Measurements from ENCODE around the gene CTSZ. TPM values are rescaled to one million over a fixed set of nuclear protein-coding genes. Genes with fewer than 3 reads are reported as not detected.
A peak's percentile ranks its signal among the peaks of the same experiment; 100 is the strongest.
"Not testable (repeated sequence)": the region's sequence is repeated elsewhere in the genome, so short reads cannot be mapped to it uniquely, and the experiment has no call there.

Gene CTSZ
- total and polyA plus RNA-seq, 2 experiments from 2014 or later = 13.5 to 391 TPM

DNA sequence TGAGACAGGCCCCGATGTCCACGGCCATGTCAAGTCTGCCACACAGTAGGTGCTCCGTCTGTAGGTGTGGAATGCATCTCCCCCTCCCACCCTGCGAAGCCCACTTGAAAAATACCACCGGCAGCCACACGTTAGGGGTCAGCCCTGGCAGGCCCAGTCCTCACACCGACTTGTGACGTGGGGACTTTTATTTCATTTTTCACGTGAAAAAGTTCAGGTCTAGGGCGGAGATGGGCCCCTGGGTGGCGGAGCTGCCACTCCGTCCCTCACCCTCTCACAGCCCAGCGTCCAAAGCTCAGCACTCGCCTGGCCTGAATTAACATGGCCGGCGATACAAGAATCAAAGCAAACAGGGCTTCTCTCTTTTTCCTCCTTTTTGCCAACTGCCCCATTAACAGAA lies 8.4 kb upstream of the CTSZ start:
- Histone ChIP-seq H4K20me1 (ENCODE audit: insufficient read depth) (no peaks in the 10 kb centered on the region), H3K79me2 (ENCODE audit: insufficient read depth) (0 out of 2 replicates have a peak, but pooled peaks cover 4% of the 10 kb centered on the region), H3K4me1 (ENCODE audit: insufficient read depth) (peaks cover 31% of the 10 kb centered on the region), H3K27me3 (replicated peaks; ENCODE audit: insufficient read depth) (no peaks in the 10 kb centered on the region), H3F3A (ENCODE audit: insufficient read depth) (peaks cover 19% of the 10 kb centered on the region), H3K9me3 (ENCODE audit: low read depth) (no peaks in the 10 kb centered on the region), H2AFZ (no peak overlapping the region), H3K4me2 (ENCODE audit: unreplicated experiment) (no peak overlapping the region), H3K27ac (no peak overlapping the region), H3K9ac (no peak overlapping the region), H3K4me3 (no peak overlapping the region), H3K36me3 (ENCODE audit: low read depth) (no peaks in the 10 kb centered on the region), H3K9me2 (ENCODE audit: insufficient read depth) (no peaks in the 10 kb centered on the region)
- in situ Hi-C loops (cut with MboI) = loop anchor here (25.0 kb wide), 1 partner anchor 778 kb away; the partner anchor contains the start of gene ANKRD60
- WGBS, 2 experiments (ENCODE audit: low coverage in 1 of 2, low lambda C conversion rate in 2 of 2, missing lambda C conversion rate in 2 of 2) = 87 to 89% methylated on average over 16 of the region's 16 CpGs
- DNase-seq = no peak
- TF ChIP-seq EZH2 (IDR thresholded peaks at IDR 0.05; ENCODE audit: insufficient read depth, poor library complexity, severe bottlenecking) (no peak), EZH2phosphoT487 (IDR thresholded peaks at IDR 0.05; ENCODE audit: insufficient read depth, low read depth) (no peak)

DNA sequence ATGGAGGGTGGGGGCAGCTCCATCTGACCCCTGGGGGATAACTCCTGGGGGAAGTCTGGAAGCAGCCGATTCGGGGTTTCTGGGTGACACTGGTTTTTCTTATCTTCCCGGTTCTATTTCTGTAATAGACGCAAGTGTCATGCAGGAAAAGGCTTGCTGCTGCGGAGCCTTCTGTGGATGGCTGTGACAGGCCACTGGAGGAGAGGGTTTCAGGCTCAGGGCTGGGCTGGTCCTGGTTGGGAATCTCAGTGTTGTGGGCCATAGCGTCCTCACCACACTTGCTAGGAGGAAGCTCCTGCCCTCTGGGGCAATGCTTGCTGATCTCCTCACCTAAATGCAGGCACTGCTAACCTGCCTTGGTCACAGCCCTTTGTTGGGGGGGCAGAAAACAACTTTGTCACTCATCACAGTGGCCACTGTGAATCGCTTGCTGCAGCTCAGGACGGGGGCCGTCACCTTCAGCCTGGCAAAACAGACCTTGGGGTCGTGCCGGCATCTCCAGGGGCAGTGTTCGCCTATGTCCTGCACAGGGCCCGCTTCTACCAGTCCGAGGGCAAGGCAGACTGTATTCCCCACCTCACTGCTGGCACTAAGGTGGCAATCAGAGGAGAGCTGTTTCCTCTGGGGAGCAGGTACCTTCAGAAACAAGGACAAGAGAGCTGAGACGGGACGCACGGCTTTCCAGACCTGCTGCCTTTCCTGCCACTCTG lies 7.8 kb upstream of the CTSZ start:
- H3F3A ChIP-seq (ENCODE audit: insufficient read depth) = peaks cover 19% of the 10 kb centered on the region
- H3K36me3 ChIP-seq (ENCODE audit: low read depth) = no peaks in the 10 kb centered on the region
- TF ChIP-seq EZH2phosphoT487 (IDR thresholded peaks at IDR 0.05; ENCODE audit: insufficient read depth, low read depth) = no peak
- TF ChIP-seq EZH2 (IDR thresholded peaks at IDR 0.05; ENCODE audit: insufficient read depth, poor library complexity, severe bottlenecking) = no peak
- no peaks in the 10 kb centered on the region for H3K9me2 ChIP-seq (ENCODE audit: insufficient read depth)
- WGBS, 2 experiments (ENCODE audit: low coverage in 1 of 2, low lambda C conversion rate in 2 of 2, missing lambda C conversion rate in 2 of 2) = 78 to 80% methylated on average over 17 of the region's 17 CpGs
- H3K4me3 ChIP-seq = peak overlapping the region; percentile 23; the same call in 1 of the 2 replicates
- no peaks in the 10 kb centered on the region for H3K27me3 ChIP-seq (replicated peaks; ENCODE audit: insufficient read depth)
- DNase-seq = no peak
- H3K79me2 ChIP-seq (ENCODE audit: insufficient read depth) = no peaks in the 10 kb centered on the region
- 0 out of 2 replicates have a peak overlapping the region, but pooled peaks have one; percentile 36 for H3K9ac ChIP-seq
- H3K4me2 ChIP-seq (ENCODE audit: unreplicated experiment) = peak overlapping the region; percentile 60
- H4K20me1 ChIP-seq (ENCODE audit: insufficient read depth) = no peaks in the 10 kb centered on the region
- H3K4me1 ChIP-seq (ENCODE audit: insufficient read depth) = peaks cover 31% of the 10 kb centered on the region
- no peaks in the 10 kb centered on the region for H3K9me3 ChIP-seq (ENCODE audit: low read depth)
- in situ Hi-C loops (cut with MboI) = loop anchor here (25.0 kb wide), 1 partner anchor 778 kb away; the partner anchor contains the start of gene ANKRD60
- peak overlapping the region; percentile 60 for H3K27ac ChIP-seq
- H2AFZ ChIP-seq = peak overlapping the region; percentile 71

DNA sequence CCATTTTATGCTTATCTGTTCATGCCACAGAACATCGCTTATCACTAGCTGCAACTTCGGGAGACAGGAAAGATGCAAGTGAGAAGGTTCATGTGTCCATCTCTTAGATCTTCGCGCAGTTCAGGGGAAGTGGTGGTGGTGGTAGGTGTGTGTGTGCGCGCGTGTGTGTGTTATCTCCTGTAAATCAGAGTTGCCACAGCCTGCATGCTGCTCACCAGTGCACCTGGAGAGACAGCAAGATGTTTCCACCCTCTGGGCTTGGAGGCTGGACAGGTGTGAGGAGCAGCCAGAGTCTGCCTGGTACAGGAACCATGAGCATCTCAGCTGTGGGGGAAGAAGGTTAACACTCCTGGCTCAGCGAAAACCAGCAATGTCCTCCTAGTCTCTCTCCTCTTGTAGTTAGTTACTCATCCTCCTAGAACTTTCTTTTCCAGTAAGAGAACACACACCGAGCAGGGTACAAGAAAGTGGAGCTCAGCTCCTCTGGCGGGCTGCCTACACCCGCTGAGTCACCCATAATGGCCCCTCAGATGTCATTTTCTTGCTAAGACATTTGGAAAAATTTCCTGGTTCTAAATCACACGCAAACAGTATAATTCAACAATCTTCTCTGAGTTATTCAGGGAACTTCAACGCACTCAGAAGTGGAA lies 7.0 kb upstream of the CTSZ start:
- Histone ChIP-seq H3K9me3 (ENCODE audit: low read depth) (no peaks in the 10 kb centered on the region), H3K79me2 (ENCODE audit: insufficient read depth) (no peaks in the 10 kb centered on the region), H4K20me1 (ENCODE audit: insufficient read depth) (no peaks in the 10 kb centered on the region), H3F3A (ENCODE audit: insufficient read depth) (peaks cover 19% of the 10 kb centered on the region), H3K27ac (peak overlapping the region; percentile 60), H3K27me3 (replicated peaks; ENCODE audit: insufficient read depth) (no peaks in the 10 kb centered on the region), H2AFZ (peak overlapping the region; percentile 71), H3K9me2 (ENCODE audit: insufficient read depth) (no peaks in the 10 kb centered on the region), H3K4me1 (ENCODE audit: insufficient read depth) (peaks cover 31% of the 10 kb centered on the region), H3K4me2 (ENCODE audit: unreplicated experiment) (peak overlapping the region; percentile 60), H3K9ac (0 out of 2 replicates have a peak overlapping the region, but pooled peaks have one; percentile 36), H3K36me3 (ENCODE audit: low read depth) (no peaks in the 10 kb centered on the region), H3K4me3 (peak overlapping the region; percentile 23; the same call in 1 of the 2 replicates)
- 63% methylated on average over 13 of the region's 13 CpGs for WGBS, 2 experiments (ENCODE audit: low coverage in 1 of 2, low lambda C conversion rate in 2 of 2, missing lambda C conversion rate in 2 of 2)
- in situ Hi-C loops (cut with MboI) = loop anchor here (25.0 kb wide), 1 partner anchor 777 kb away; the partner anchor contains the start of gene ANKRD60
- peak; percentile 92 for DNase-seq
- no peak for TF ChIP-seq EZH2phosphoT487 (IDR thresholded peaks at IDR 0.05; ENCODE audit: insufficient read depth, low read depth)
- TF ChIP-seq EZH2 (IDR thresholded peaks at IDR 0.05; ENCODE audit: insufficient read depth, poor library complexity, severe bottlenecking) = no peak

DNA sequence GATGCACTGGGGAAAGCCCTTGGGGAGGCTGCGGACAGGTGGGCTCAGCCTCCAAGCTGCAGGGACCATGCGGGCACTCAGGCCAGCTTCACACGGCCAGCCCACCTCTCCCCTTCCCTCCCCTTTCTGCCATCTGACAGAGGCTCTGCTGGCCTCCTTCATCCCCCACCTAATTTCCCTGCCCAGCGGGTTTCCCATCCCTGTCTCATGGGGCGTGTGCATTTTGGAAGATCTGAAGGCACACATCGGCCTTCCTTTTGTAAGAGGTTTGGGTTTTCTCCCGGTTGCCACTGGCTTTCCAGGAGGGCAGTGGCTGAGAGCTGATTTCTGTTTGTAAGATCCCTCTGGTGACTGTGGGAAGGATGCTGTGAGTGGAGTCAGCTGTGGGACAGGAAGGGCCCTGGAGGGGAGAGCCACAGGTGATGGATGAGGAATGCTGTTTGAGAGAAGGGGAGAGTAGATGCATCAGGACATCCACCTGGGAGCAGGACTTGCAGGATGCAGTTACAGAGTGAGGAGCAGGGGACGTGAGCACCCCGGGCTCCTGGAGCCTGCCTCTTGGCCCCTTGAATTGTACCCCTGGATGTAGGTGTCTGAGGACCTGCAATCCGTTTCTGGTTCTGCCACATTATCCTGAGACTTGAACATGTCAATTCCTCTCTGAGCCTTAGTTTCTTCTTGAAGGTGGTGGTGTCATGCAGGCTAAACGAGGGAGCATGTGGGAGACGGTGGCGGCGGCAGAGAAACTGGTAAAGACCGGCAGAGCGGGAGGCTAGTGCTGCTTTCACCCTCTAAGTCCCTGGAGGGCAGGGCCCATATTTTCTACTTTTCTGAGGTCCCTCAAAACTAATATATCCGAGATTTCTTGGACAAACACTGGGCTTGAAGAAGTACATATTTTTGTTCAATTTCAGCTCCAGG lies 6.2 kb upstream of the CTSZ start:
- H3K27ac ChIP-seq = peak overlapping the region; percentile 60

DNA sequence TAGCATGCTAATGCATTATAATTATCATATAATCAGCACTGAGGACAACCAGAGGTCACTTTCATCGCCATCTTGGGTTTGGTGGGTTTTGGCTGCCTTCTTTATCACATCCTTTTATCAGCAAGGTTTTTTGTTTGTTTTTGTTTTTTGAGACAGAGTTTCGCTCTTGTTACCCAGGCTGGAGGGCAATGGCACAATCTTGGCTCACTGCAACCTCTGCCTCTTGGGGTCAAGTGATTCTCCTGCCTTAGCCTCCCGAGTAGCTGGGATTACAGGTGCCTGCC lies 4.8 kb upstream of the CTSZ start:
- not testable (repeated sequence) for H3K9me2 ChIP-seq (ENCODE audit: insufficient read depth); H3K79me2 ChIP-seq (ENCODE audit: insufficient read depth); H3K4me3 ChIP-seq; H4K20me1 ChIP-seq (ENCODE audit: insufficient read depth); H3K36me3 ChIP-seq (ENCODE audit: low read depth); H3K4me2 ChIP-seq (ENCODE audit: unreplicated experiment); H3K27ac ChIP-seq; H3K9me3 ChIP-seq (ENCODE audit: low read depth); H3K27me3 ChIP-seq (replicated peaks; ENCODE audit: insufficient read depth); H3K9ac ChIP-seq; DNase-seq
- in situ Hi-C loops (cut with MboI) = loop anchor here (25.0 kb wide), 1 partner anchor 775 kb away; the partner anchor contains the start of gene ANKRD60
- Histone ChIP-seq H3F3A (ENCODE audit: insufficient read depth) (peaks cover 19% of the 10 kb centered on the region), H3K4me1 (ENCODE audit: insufficient read depth) (peaks cover 28% of the 10 kb centered on the region), H2AFZ (peak overlapping the region; percentile 73; the same call in 1 of the 2 replicates)
- WGBS, 2 experiments (ENCODE audit: low coverage in 1 of 2, low lambda C conversion rate in 2 of 2, missing lambda C conversion rate in 2 of 2) = 92 to 96% methylated on average over 3 of the region's 3 CpGs

More for the DNA sequence above, 6.2 kb upstream of the CTSZ start:
- in situ Hi-C loops (cut with MboI) = loop anchor here (25.0 kb wide), 1 partner anchor 776 kb away; the partner anchor contains the start of gene ANKRD60
- Histone ChIP-seq H2AFZ (no peak overlapping the region), H3K9ac (no peak overlapping the region), H3K4me1 (ENCODE audit: insufficient read depth) (peaks cover 31% of the 10 kb centered on the region), H3K9me3 (ENCODE audit: low read depth) (no peaks in the 10 kb centered on the region), H4K20me1 (ENCODE audit: insufficient read depth) (no peaks in the 10 kb centered on the region), H3K4me3 (no peak overlapping the region), H3K9me2 (ENCODE audit: insufficient read depth) (no peaks in the 10 kb centered on the region), H3K36me3 (ENCODE audit: low read depth) (no peaks in the 10 kb centered on the region), H3K79me2 (ENCODE audit: insufficient read depth) (no peaks in the 10 kb centered on the region), H3K4me2 (ENCODE audit: unreplicated experiment) (no peak overlapping the region), H3F3A (ENCODE audit: insufficient read depth) (peaks cover 19% of the 10 kb centered on the region), H3K27me3 (replicated peaks; ENCODE audit: insufficient read depth) (no peaks in the 10 kb centered on the region)
- 87 to 90% methylated on average over 17 of the region's 17 CpGs for WGBS, 2 experiments (ENCODE audit: low coverage in 1 of 2, low lambda C conversion rate in 2 of 2, missing lambda C conversion rate in 2 of 2)
- TF ChIP-seq EZH2 (IDR thresholded peaks at IDR 0.05; ENCODE audit: insufficient read depth, poor library complexity, severe bottlenecking) = no peak
- no peak for TF ChIP-seq EZH2phosphoT487 (IDR thresholded peaks at IDR 0.05; ENCODE audit: insufficient read depth, low read depth)
- no peak for DNase-seq
